HG03135 (cell line): ENCODE results near the gene ALOXE3.
"Not testable (repeated sequence)": the region's sequence is repeated elsewhere in the genome, so short reads cannot be mapped to it uniquely, and the experiment has no call there.

ENCODE experiments used
- ATAC-seq: cut with Tn5 transposase; IDR thresholded peaks from one replicate; pipeline ENCODE4 v1.9.1; 2021; ENCODE audit warnings: mild to moderate bottlenecking, moderate library complexity; ENCODE audit not compliant: unreplicated experiment

ALOXE3 gene

DNA sequence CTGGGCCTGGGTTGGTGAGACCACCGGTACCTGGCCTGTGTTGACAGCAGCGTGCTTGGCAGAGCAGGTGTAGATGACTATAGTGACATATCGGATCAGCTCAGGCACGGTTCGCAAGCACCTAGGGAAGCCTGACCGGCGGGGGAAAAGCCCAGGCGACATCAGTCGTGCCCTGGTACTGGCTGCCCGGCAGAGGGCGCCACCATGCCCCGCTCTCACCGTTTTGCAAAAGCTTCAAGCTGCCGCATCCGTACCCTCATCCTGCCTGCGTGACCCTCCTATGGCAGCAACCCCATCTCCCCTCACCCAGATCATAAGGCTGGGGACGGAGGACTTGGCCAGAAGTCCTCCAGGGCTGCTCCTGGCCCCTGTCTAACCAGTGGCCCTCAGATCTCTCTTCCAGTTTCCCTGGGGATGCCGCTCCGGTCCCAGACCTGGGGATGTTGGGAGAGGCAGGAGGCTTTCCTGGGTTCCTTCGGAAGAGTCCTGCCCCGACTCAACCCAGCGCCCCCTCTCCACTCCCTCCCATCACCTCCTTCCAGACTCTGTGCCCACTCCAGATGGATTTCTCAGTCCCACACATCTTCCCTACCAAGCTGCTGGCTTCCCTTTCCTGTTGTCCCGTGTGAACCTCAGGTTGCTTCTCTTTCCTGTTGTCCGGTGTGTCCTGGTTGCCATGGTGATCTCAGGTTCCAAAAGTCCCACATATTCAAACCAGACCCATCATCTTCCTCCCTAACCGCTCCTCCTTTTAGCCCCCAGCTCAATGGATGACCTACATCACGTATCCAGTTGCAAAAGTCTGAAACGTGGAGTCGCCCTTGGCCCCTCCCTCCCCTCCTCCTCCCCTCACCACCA is 44.5 kb downstream of the ALOXE3 start:
- ATAC-seq: peak; percentile 54

DNA sequence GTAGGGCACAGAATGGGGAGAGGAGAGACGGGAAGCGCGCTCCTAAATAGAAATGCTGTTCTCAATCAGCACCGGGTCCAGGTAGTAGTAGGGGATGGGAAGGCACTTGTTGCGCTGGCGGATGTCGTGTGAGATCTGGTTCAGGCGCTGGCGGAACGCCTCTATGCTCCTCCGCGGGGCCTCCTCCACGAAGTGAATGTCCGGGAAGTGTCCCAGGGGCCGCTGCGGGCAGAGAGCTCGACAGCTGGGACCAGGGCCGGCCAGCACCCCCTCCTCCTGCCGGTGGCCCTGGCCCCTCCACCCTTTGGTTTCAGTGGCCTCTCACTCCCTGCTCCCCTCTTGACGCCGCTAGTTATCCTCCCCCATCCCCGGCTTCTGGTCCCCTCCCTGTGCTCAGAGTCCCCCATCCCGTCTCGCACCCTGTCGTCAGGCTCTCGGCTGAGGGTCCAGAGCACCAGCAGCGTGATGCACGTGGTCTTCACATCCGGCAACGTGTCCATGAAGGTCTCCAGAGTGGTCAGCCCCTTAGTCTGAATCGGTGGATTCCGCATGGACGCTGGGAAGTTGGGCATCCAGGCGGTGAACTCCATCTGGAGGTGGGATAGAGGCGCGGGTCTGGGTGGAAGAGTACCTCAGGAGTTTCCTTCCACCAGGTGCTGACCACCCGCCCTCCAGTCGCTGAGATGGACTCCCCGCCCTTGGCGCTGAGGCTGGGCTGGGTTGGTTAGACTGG is 45.4 kb downstream of the ALOXE3 start:
- ATAC-seq: no peak

DNA sequence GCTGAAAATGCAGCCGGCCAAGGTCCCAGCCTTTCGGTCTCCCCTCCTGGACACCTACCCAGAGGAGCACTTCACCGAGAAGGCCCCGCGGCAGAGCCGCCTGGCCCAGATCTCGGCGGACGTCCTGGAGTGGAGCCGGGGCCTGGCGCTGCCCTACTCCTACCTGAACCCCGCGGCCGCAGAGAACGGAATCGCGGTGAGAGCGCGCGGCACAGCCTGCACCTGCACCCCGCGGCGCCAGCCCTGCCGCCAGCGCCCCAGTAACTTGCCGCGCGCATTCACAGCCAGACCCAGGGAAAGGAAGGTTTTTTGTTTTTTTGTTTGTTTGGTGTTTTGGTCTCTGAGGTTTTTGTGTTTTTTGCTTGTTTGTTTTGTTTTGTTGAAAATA is 46.0 kb downstream of the ALOXE3 start:
- ATAC-seq: no peak

DNA sequence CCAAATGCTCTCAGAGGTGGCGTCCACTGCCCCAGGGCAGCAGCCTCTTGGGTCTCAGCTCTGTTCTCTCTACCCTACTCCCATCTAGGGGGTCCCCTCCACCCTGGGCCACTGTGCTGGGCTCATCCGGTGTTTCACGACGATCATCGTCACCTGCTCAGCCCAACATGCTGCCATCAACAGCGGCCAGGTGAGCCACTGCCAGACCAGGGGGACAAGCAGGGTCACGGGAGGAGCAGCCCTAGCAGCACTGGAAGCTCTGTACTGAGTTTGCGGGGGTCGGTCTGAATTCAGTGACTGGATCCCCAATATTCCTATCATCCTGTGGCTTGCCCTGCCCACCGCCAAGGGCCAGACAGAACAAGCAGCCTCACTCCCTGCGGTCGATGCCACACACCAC is 46.8 kb downstream of the ALOXE3 start:
- ATAC-seq: no peak

DNA sequence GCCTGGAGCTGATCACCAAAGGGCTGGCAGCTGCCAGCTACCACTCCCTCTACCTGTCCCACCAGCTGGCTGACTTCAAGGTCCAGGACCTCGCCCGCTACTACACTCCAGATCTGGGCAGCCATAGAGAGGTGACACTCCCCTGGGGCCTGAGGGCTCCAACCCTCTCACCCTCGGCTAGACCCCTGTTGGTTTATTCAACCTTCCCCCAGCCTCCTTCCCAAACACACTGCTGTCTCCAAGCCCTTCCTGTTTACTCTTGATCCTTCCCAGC is 48.8 kb downstream of the ALOXE3 start:
- ATAC-seq: no peak

DNA sequence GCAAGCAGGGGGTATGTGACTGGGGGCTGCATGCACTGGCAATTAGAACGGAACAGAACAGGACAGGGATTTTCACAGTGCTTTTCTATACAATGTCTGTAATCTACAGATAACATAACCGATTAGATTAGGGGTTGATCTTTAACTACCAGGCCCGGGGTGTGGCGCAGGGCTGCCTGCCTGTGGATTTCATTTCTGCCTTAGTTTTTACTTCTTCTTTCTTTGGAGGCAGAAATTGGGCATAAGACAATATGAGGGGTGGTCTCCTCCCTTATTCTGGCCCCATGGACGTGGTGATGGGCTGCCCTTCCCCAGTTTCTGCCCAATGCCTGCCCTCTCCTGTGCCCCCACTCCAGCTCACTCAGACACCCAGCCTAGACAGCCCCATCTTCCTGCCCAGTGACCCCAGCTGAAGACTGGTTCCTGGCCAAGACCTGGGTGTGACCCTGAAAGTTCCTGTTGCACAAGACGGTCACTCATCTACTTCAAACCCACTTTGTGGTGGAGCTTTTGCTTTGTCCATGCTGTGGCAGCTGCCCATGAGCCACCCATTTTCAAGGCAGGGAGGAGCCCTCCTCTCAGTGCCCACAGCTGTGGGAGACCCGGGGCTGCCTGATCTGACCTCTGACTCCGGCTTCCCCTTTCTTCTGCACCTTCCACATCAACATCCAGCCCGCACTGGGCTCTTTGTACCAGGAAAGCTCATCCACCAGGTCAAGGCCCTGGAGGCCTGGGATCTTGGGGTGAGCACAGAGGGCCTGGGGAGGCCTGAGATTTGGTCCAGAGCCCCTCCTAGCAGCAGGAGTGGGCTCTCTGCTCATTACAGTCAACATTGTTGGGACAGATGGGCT is 49.4 kb downstream of the ALOXE3 start:
- no peak for ATAC-seq

DNA sequence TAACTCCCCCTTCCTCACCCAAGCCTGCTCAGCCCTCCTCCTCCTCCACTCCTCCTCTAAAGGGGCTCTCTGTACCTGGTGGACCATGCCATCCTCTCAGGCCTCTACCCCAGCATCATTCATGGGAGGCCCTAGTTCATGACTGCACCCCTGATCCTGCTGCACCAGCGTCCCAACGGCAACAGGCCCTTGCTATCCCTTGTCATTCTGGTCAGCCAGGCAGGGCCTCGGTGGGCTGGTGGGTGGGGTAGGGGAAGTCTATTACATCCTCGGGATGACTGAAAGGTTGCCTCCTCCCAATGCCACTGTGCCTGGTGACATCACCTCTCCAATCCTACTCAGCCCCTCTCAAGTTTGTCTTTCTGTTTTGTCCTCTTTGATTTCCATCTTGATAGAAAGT is 50.5 kb downstream of the ALOXE3 start:
- no peak for ATAC-seq

DNA sequence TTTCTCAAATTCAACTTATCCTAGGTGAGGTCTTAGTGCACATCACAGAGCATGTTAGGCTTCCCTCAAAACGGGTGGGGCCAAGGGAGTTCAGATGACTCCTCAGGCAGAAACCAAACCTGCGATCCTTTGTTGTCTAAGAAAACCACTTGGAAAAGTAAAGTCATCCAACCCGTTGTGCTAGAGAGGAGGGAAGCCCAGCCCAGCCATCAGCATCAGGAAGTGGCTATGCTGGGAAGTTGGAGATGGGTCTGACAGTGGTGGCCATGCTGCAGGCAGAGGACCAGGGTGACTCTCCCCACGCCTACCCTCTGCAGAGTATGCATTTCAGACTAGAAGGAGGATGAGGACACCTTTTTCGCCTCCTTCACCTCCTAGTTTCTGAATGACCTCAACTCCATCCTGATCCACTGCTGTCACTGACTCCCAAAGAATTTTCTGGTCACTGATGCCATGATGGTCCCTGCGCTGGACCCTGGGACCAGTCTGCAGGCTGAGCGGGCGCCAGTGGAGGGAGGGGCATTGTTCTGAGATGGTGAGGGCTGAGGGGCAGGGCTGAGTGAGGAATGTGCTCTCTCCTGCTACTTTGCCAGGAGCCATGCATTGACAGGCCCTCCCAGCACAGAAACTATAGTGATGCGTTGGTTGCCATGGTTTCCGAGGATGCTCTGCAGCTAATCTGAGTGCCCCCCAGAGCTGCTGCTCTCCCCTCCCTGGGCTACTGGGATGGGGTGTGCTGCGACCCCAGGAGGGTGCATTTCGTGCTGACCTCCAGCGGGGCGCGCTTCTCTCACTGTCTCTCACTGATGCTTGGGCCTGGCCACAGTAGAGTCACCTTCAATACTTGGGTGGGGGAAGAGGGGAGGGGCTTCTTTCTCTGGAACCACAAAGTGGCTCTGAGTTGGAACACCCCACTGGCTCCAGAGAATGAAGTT is 51.2 kb downstream of the ALOXE3 start:
- ATAC-seq: no peak

DNA sequence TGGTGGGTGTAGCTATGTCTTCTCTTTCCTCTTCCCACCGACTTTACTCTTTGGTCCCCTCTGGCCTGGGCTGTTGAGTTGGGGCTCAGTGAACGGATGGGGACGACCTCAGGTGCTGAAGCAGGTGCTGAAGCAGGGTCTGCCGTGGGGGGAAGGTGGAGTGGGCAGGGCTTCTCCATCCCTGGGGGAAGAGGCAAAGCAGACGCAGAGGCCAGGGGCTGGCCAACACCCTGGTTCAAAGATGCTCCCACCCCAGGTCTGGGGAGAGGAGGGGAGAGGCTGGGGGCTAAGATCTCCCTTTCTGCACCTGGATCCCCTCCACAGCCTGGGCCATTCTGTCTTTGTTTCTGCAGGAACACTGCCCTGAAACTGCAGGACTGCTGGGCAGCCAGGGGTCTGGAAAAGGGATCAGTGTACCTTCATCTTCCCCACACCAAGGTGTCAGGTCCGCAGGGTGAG is 53.7 kb downstream of the ALOXE3 start:
- no peak for ATAC-seq

DNA sequence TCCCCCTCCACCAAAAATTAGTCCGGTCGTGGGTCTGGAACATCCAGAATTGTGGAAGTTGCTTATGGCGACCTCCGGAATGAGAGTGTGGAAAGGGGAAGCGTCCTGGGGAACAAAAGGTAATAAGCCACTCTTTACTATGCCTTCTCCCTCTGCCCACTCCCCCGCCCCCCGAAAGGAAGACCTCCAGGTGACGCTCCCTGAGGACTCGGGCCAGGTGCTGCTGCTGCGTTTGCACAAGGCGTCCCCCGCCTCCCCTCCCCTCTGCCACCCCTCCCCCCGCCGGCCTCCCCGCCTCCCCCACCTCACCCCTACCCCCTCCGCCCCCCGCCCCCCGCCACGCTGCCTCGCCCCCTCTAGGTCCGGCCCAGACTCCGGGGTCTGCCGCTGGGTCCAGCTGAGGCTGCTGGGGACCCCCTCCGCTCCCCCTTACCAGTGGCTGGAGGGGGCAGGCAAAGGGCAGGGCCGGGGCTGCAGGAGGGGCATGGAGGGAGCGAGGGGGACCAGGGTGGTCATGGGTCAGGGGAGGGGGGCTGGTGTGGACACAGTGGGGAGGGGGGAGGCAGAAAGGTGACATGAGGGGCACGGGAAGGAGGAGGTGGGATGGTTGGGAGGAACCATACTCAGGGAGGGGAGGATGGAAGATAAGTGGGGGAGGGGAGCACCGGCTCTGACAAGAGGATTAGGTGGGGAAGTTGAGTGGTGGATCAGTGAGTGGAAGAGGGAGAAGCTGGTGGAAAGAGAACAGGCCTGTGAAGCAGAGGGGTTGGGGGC is 54.4 kb downstream of the ALOXE3 start:
- no peak for ATAC-seq

DNA sequence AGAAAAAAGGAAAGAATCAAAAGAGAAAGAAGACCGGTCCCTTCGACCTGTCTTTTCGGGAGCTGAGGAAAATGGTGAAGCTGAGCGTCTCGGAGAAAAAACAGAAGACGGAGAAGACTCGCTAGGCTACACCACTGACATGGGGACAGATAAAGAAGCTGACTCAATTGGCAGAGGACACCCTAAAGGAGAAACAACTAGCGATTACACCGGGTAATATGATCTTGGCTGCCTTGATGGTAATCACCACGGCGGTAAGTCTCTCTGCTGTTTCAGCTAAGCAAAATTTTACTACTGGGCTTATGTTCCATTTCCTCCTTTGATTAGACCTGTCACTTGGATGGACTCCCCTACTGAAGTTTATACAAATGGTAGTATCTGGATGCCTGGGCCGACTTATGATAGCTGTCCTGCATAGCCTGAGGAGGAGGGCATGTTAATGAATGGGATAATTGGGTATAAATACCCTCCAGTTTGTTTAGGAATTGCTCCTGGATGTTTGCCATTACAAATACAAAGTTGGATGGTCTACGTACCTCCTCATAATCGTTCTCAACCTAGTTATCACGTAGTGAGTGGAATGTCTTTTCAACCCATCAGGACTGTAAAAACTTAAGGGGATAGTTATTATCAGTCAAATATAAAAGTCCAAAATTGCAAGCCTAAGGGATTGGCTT is 55.4 kb downstream of the ALOXE3 start:
- ATAC-seq: no peak

DNA sequence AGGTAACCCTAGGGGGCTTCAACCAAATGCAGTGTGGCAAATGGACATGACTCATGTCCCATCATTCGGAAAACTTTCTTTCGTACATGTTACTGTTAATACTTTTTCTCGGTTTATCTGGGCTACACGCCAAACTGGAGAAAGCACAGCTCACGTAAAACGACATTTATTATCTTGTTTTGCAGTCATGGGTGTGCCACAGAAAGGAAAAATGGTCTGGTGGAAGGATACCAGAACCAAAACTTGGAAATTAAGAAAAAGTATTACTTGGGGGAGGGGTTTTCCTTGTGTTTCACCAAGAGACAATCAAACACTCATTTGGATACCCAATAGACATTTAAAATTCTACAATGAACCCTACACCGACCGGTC is 55.9 kb downstream of the ALOXE3 start:
- ATAC-seq: no peak

DNA sequence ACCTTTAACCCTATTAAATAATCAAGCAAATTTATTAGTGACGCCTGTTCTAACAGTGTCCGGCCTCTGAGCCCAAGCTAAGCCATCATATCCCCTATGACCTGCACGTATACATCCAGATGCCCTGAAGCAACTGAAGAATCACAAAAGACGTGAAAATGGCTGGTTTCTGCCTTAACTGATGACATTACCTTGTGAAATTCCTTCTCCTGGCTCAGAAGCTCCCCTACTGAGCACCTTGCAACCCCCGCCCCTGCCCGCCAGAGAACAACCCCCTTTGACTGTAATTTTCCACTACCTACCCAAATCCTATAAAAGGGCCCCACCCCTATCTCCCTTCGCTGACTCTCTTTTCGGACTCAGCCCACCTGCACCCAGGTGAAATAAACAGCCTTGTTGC is 56.5 kb downstream of the ALOXE3 start:
- not testable (repeated sequence) for ATAC-seq

DNA sequence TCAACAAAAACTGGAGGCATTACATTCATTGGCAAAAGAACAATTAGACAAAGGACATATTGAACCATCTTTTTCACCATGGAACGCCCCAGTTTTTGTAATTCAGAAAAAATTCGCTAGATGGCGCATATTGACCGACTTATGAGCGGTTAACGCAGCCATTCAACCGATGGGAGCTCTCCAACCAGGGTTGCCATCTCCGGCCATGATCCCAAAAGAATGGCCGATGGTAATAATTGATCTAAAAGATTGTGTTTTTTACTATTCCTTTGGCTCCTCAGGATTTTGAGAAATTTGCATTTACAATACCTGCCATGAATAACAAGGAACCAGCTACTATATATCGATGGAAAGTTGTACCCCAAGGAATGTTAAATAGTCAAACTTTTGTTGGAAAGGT is 58.0 kb downstream of the ALOXE3 start:
- no peak for ATAC-seq

DNA sequence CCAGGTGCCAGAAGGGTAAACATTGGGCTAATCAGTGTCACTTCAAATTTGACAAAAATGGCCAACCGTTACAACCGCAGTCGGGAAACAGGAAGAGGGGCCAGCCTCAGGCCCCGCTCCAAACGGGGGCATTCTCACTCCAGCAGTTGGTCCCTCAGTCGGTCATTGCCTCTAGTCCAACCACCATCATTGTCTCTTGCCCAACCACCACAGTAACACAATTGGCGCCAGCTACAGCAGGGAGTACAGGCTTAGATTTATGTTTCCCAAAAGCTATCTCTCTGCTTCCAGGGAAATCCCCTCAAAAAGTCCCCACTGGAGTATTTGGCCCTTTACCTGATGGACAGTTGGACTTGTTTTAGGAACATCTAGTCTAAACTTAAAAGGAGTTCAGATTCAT is 59.2 kb downstream of the ALOXE3 start:
- ATAC-seq: no peak

DNA sequence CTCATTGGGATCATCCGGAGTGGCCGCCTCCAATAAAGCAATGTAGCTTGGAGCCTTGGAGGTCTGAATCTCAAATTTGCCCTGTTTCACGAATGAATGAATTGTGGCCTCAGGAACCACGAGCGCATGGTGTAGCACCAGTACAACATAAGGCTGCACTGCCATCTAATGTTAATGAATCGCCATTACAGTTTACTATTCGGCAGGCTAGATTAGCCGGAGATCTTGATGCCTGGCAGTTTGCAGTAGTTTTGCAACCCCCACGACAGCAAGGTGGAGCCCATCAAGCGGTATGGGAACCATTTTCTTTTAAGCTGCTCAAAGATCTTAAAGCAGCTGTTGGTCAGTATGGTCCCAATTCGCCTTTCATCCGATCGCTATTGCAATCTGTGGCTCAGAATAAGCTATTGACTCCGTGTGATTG is 60.6 kb downstream of the ALOXE3 start:
- ATAC-seq: no peak

DNA sequence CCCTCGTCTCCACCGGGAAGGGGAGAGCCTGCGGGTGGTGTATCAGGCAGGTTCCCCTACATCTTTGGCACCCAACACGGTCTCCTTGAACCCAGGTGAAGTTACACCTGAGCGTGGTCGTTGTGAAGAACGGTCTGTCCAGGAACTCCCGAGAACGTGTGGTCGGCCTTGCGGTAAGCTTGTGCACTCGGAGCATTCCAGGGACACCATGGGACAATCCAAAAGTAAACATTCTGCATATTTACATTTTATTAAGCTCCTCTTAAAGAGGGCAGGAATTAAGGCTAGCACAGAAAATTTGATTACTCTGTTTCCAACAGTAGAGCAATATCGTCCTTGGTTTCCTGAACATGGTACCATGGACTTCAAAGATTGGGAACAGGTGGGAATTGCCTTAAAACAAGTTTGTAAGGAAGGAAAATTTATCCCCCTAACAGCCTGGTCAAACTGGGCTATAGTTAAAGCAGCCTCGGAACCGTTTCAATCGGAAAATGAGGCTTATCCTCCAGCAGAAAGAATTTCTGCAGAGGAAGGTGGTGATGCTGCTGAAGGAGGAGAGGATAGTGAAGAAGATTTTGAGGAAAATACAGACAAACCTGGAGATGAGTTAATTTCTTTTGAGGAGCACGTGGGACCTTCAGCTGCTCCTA is 61.2 kb downstream of the ALOXE3 start:
- no peak for ATAC-seq

DNA sequence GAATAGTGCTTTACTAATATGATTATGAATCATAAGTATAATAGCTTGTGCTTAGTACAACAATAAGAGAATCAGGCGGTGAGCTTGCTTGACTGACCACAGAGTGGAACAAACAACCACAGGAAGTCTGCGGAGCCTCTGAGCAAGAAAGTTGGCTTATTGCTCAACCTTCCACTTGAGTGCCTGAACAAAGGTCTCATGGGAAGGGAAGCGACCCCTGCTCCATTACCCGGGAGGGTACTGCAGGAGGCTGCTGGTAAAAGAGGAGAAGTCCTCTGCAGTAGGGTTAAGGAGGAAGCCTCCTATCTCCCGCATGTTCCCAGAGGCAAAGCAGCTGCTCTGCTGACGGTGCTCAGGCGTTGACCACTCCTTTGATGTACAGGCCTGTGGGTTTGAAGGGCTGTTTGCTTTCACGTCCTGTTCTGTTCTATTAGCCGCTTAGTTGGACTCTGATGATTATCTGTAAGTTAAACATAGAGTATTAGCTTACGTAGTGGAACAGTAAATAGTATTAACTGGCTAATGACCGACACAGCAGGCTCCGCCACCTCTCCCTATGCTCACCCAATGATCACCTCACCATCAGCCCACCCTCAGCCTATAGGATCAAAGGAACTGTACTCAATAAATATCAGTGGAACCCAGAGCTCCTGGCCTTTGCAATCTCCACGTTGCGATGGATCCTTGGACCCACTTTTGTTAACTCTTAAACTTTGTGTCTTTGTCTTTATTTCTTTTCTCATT is 61.9 kb downstream of the ALOXE3 start:
- peak; percentile 72 for ATAC-seq
